Stomach (tissue), 4 donors: ENCODE results near the gene SYT14.

Experiments used
- CTCF ChIP-seq, 7 experiments: fragments of 450-650 bp in 4 of 7; fragments of 200-600 bp in 3 of 7; sonication (generic) in 3 of 7; IDR thresholded peaks; one replicate each; pipeline ENCODE4 v1.5.1; 2016 to 2019; ENCODE audit warnings: antibody characterized with exemption in 7 of 7, control low read depth in 2 of 7, mild to moderate bottlenecking in 1 of 7
- EP300 ChIP-seq: sonication (generic); formaldehyde crosslinking; IDR thresholded peaks from one replicate; pipeline ENCODE4 v1.6.1; 2017; ENCODE audit warnings: antibody characterized with exemption
- POLR2A ChIP-seq, 4 donors: fragments of 450-650 bp; IDR thresholded peaks; one replicate each; pipeline ENCODE4 v1.6.1; 2016; ENCODE audit warnings: antibody characterized with exemption in 4 of 4, control low read depth in 2 of 4, mild to moderate bottlenecking in 1 of 4, moderate library complexity in 1 of 4
- POLR2AphosphoS5 ChIP-seq, 3 donors: sonication (generic); formaldehyde crosslinking; IDR thresholded peaks; one replicate each; pipeline ENCODE4 v1.6.1; 2016; ENCODE audit warnings: antibody characterized with exemption in 3 of 3

- TF ChIP-seq CTCF (IDR thresholded peaks at IDR 0.05) (no peak), POLR2AphosphoS5 (IDR thresholded peaks at IDR 0.05) (no peak), POLR2A (IDR thresholded peaks at IDR 0.05) (no peak), EP300 (no peak)
Observed at GRCh38 chr1:210010161-210010560, 72.1 kb downstream of the SYT14 start.
